Fibroblast of lung (primary cell): ENCODE results near the gene ZBTB12. TPM values are rescaled to one million over a fixed set of nuclear protein-coding genes. Genes with fewer than 3 reads are reported as not detected.

ENCODE experiments used
- DNase-seq, 2 donors: peaks; one replicate each; pipeline versions ENCODE4 v3.0.0 to v3.0.0-alpha.2; 2010; ENCODE audit warnings: low read depth in 2 of 2
- H2AFZ ChIP-seq: 2 replicates; pipeline ENCODE4 v1.5.1; 2012; ENCODE audit warnings: low read length, control low read depth, inconsistent platforms
- H3K27ac ChIP-seq: 2 replicates; pipeline ENCODE4 v1.5.1; 2011; ENCODE audit warnings: low read length, control low read depth; ENCODE audit not compliant: insufficient read depth
- H3K27me3 ChIP-seq: 2 replicates; pipeline ENCODE4 v1.5.1; 2011; ENCODE audit warnings: mild to moderate bottlenecking, low read length; ENCODE audit not compliant: control insufficient read depth, insufficient read depth
- H3K36me3 ChIP-seq: 2 replicates; pipeline ENCODE4 v1.5.1; 2011; ENCODE audit warnings: low read length; ENCODE audit not compliant: control insufficient read depth, insufficient read depth
- H3K4me1 ChIP-seq: 2 replicates; pipeline ENCODE4 v1.5.1; 2011; ENCODE audit warnings: low read length; ENCODE audit not compliant: control insufficient read depth, insufficient read depth; ENCODE audit errors: extremely low read depth
- H3K4me2 ChIP-seq: 2 replicates; pipeline ENCODE4 v1.5.1; 2011; ENCODE audit warnings: low read length, control low read depth; ENCODE audit not compliant: insufficient read depth; ENCODE audit errors: extremely low read depth
- H3K4me3 ChIP-seq, 4 experiments: fragments of 200-600 bp in 1 of 4; sonication (generic) in 1 of 4; replicated peaks in 1 of 4; 2 replicates each; pipeline ENCODE4 v1.5.1; 2011 to 2016; ENCODE audit warnings: low read length in 4 of 4, low read depth in 3 of 4, mild to moderate bottlenecking in 3 of 4, control low read depth in 2 of 4, inconsistent platforms in 1 of 4, mixed read lengths in 1 of 4; ENCODE audit not compliant: insufficient read depth in 1 of 4; ENCODE audit errors: control extremely low read depth in 1 of 4
- H3K79me2 ChIP-seq: 2 replicates; pipeline ENCODE4 v1.5.1; 2012; ENCODE audit warnings: mild to moderate bottlenecking, low read length, inconsistent platforms; ENCODE audit not compliant: control insufficient read depth, insufficient read depth
- H3K9ac ChIP-seq: 2 replicates; pipeline ENCODE4 v1.5.1; 2011; ENCODE audit warnings: mild to moderate bottlenecking, low read length, control low read depth; ENCODE audit not compliant: insufficient read depth
- H3K9me3 ChIP-seq: 2 replicates; pipeline ENCODE4 v1.5.1; 2012; ENCODE audit warnings: low read depth, low read length; ENCODE audit not compliant: control insufficient read depth, insufficient read depth
- H4K20me1 ChIP-seq: 2 replicates; pipeline ENCODE4 v1.5.1; 2011; ENCODE audit warnings: low read length; ENCODE audit not compliant: control insufficient read depth, insufficient read depth; ENCODE audit errors: extremely low read depth
- CTCF ChIP-seq, 2 donors: IDR thresholded peaks in 1 of 2; conservative IDR thresholded peaks in 1 of 2; 1 replicate in 1 of 2; 2 replicates in 1 of 2; pipeline ENCODE4 v1.5.1; 2011 to 2012; ENCODE audit warnings: low read length in 2 of 2, control low read depth in 1 of 2, inconsistent platforms in 1 of 2, low read depth in 1 of 2, mild to moderate bottlenecking in 1 of 2
- EZH2 ChIP-seq: IDR thresholded peaks from 2 replicates; pipeline ENCODE4 v1.5.1; 2012; ENCODE audit warnings: low read length, control low read depth, mild to moderate bottlenecking; ENCODE audit errors: missing control alignments
- polyA plus RNA-seq, 2 donors: library from polyadenylated mRNA; depleted of rRNA in 1 of 2; stranded (reverse) in 1 of 2; unstranded in 1 of 2; fragments of >200 nt; gene quantifications; 2 replicates each; pipeline ENCODE4 v1.2.1, GENCODE V29; 2011 to 2012; ENCODE audit warnings: missing spikeins in 1 of 2
- total RNA-seq: library from RNA; depleted of rRNA; stranded (reverse); fragments of >200 nt; gene quantifications from 2 replicates; pipeline ENCODE4 v1.2.1, GENCODE V29; 2014

Gene ZBTB12
- total and polyA plus RNA-seq, 2 donors (not counting 1 experiment from before 2014, with no cell fraction given): 1.2 to 13.2 TPM

GRCh38 chr6:31899215-31899614, 2.7 kb downstream of the ZBTB12 start:
- Histone ChIP-seq H2AFZ (no peak overlapping the region), H3K36me3 (peaks cover 1% of the 10 kb centered on the region), H3K4me2 (no peak overlapping the region), H3K27me3 (no peaks in the 10 kb centered on the region), H3K4me3 (no peak overlapping the region), H3K4me1 (peaks cover 13% of the 10 kb centered on the region), H3K79me2 (peaks cover 9% of the 10 kb centered on the region), H3K9ac (no peak overlapping the region), H3K9me3 (no peaks in the 10 kb centered on the region), H3K27ac (no peak overlapping the region), H4K20me1 (no peaks in the 10 kb centered on the region)
- DNase-seq: no peak
- TF ChIP-seq CTCF (conservative IDR thresholded peaks at IDR 0.05 in 1 of 2, IDR thresholded peaks at IDR 0.05 in 1 of 2; ENCODE audit: low read depth in 1 of 2, low read length in 2 of 2) (no peak), EZH2 (no peak)

GRCh38 chr6:31898383-31899011, 3.4 kb downstream of the ZBTB12 start:
- H3K4me3 ChIP-seq: peak overlapping the region; percentile 79 to 97 (median 91)
- peaks cover 1% of the 10 kb centered on the region for H3K36me3 ChIP-seq
- no peak overlapping the region for H3K27ac ChIP-seq
- no peaks in the 10 kb centered on the region for H4K20me1 ChIP-seq
- peak; percentile 47 for DNase-seq
- H2AFZ ChIP-seq: no peak overlapping the region
- no peaks in the 10 kb centered on the region for H3K9me3 ChIP-seq
- H3K9ac ChIP-seq: no peak overlapping the region
- peak overlapping the region; percentile 97 for H3K4me2 ChIP-seq
- peaks cover 13% of the 10 kb centered on the region for H3K4me1 ChIP-seq
- no peak for TF ChIP-seq CTCF (conservative IDR thresholded peaks at IDR 0.05 in 1 of 2, IDR thresholded peaks at IDR 0.05 in 1 of 2; ENCODE audit: low read depth in 1 of 2, low read length in 2 of 2)
- TF ChIP-seq EZH2: no peak
- no peaks in the 10 kb centered on the region for H3K27me3 ChIP-seq
- peaks cover 9% of the 10 kb centered on the region for H3K79me2 ChIP-seq

DNA sequence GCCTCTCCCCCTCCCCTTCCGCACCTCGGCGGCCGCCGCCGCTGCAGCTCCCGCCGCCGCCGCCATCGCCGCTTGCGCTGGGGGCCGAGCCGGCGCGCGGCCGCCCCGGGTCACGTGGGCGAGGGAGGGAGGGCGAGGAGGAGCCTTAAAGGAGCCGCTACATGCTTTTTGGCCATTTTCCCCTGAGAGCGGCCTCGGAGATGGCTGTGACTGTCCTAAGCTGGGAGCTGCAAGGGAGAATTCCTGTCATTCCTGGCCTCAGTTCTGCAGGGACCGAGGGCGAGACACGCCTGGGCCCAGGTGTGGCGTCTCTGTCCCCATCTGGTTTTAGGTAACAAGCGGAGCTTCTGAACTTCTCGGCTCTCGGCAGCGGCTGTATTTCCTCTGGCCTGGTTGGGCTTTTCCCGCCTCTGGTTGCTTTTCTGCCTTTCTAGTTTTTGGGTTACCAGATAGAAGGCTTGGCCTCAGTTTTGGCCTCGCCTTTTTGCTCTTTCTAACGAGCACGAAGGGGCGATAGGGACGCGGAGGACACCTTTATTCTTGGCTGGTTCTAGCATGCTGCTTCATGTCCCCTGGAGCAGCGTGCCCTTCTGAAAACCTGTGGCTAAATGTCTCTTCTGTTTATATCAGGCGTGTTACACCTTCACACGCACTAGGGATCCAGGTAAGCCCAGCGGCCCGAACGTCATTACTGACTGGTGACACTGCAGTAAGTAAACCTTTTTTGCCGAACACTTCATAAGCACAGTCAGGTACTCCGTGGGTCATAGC, 4.1 kb downstream of the ZBTB12 start, which contains the start of gene EHMT2:
Gene EHMT2 (minus strand): TSS at position 87 of the 771 bp plus-strand sequence. CDS start 21 bp downstream, at position 66.
- DNase-seq: peak; percentile 69 to 72
- Histone ChIP-seq H3K36me3 (peaks cover 3% of the 10 kb centered on the region), H4K20me1 (no peaks in the 10 kb centered on the region), H3K9ac (peak within 1 kb of the TSS; percentile 64), H3K27me3 (no peaks in the 10 kb centered on the region), H3K4me2 (peak within 1 kb of the TSS; percentile 97), H3K4me3 (peak within 1 kb of the TSS; percentile 81 to 97 (median 91)), H3K4me1 (peaks cover 12% of the 10 kb centered on the region), H3K27ac (peak within 1 kb of the TSS; percentile 74), H3K79me2 (peaks cover 9% of the 10 kb centered on the region), H2AFZ (peak within 1 kb of the TSS; percentile 97), H3K9me3 (no peaks in the 10 kb centered on the region)
- no peak for TF ChIP-seq CTCF (conservative IDR thresholded peaks at IDR 0.05 in 1 of 2, IDR thresholded peaks at IDR 0.05 in 1 of 2; ENCODE audit: low read depth in 1 of 2, low read length in 2 of 2)
- TF ChIP-seq EZH2: no peak
